Pancreas (tissue), 10 donors: ENCODE results near the gene SLC25A24. TPM values are rescaled to one million over a fixed set of nuclear protein-coding genes. Genes with fewer than 3 reads are reported as not detected.
"Not testable (repeated sequence)": the region's sequence is repeated elsewhere in the genome, so short reads cannot be mapped to it uniquely, and the experiment has no call there.

Experiments used
- ATAC-seq, 4 donors: fragments of 200-7000 bp; cut with Tn5 transposase; one replicate each; pipeline versions ENCODE4 v1.8.0 to v1.9.1; 2020; ENCODE audit warnings: mild to moderate bottlenecking in 4 of 4, moderate library complexity in 4 of 4
- DNase-seq, 6 donors: peaks; one replicate each; pipeline ENCODE4 v3.0.0-alpha.2; 2020
- FAIRE-seq: peaks from 2 replicates; lab custom pipeline; 2012; peaks lifted over from hg19 to GRCh38; lab: Jason Lieb, UNC
- H3K27ac ChIP-seq, 4 donors: fragments of 200-600 bp; sonication (generic); 1 replicate in 3 of 4; 2 replicates in 1 of 4; pipeline versions ENCODE4 v1.5.0 to v1.8.0; 2020
- H3K27me3 ChIP-seq, 4 donors: fragments of 200-600 bp; one replicate each; pipeline ENCODE4 v1.8.0; 2021
- H3K36me3 ChIP-seq, 3 donors: fragments of 200-600 bp; sonication (generic) in 1 of 3; one replicate each; pipeline versions ENCODE4 v1.5.0 to v1.8.0; 2020 to 2021
- H3K4me1 ChIP-seq, 3 donors: fragments of 200-600 bp; one replicate each; pipeline ENCODE4 v1.8.0; 2021
- H3K4me3 ChIP-seq, 4 donors: fragments of 200-600 bp; sonication (generic) in 2 of 4; one replicate each; pipeline versions ENCODE4 v1.5.0 to v1.8.0; 2020 to 2021
- H3K9me3 ChIP-seq, 4 donors: fragments of 200-600 bp; one replicate each; pipeline ENCODE4 v1.8.0; 2021
- CTCF ChIP-seq, 4 donors: fragments of 200-600 bp; sonication (generic) in 3 of 4; IDR thresholded peaks; one replicate each; pipeline versions ENCODE4 v1.5.0 to v1.8.0; 2021; ENCODE audit warnings: antibody characterized with exemption in 4 of 4
- WGBS, 2 donors: extraction: QIAGEN DNeasy Blood & Tissue Kit; methylation state at CpG; one replicate each; pipeline ENCODE4 v1.1.7; 2013; 5-methylcytosine and 5-hydroxymethylcytosine counted together
- intact Hi-C, 3 donors: fragments of 100-400 bp; cut with DNase I; formaldehyde crosslinking; loops; one replicate each; pipeline versions ENCODE4 v1.11.1 to v1.14.2; 2022
- polyA plus RNA-seq, 2 donors: library from polyadenylated mRNA; stranded (reverse); fragments of 200-250 nt; gene quantifications; one replicate each; pipeline ENCODE4 v1.2.3, GENCODE V29; 2013
- total RNA-seq, 6 donors: library from RNA; stranded (reverse); fragmentation: NEBNext Ultra II Directional in 4 of 6; extraction: Animal tissue kit (Norgen Biotek cat#: 25700) in 4 of 6; gene quantifications; one replicate each; pipeline versions ENCODE4 v1.2.1 to v1.2.4, GENCODE V29; 2021 to 2023
- donor health status: healthy with polysubstance abuse.
- donor health status: DM: no; HTN: no; CAD: no; lungs with moderate emphysema.
- donor health status: DM: no; HTN: no; CAD: no.
- donor health status: control.
- donor health status: control.
- donor health status: Bipolar disorder and iron deficiency.
- donor health status: DM: yes; HTN: yes; CAD: no.
- donor health status: DM: no; HTN: no; CAD: no.
- donor health status: DM: no; HTN: no; CAD: no.
- donor health status: DM: yes; HTN: yes; CAD: no.

SLC25A24 gene
- total and polyA plus RNA-seq, 8 donors, result 3.3 to 16.9 (median 7.3) TPM

GRCh38 chr1:108208724-108209446 is 8.7 kb upstream of the SLC25A24 start:
- TF ChIP-seq CTCF (IDR thresholded peaks at IDR 0.05), result no peak
- WGBS, 2 donors, result 53 to 56% methylated on average over 11 of the region's 11 CpGs
- Histone ChIP-seq H3K9me3 (no peaks in the 10 kb centered on the region), H3K27me3 (peaks cover 0 to 13% (median 1%) of the 10 kb centered on the region in 4 donors), H3K4me1 (no peaks in the 10 kb centered on the region), H3K36me3 (no peaks in the 10 kb centered on the region), H3K27ac (no peak overlapping the region), H3K4me3 (no peak overlapping the region)
- no peak for ATAC-seq
- intact Hi-C loops, result no loop called here
- DNase-seq, result peak in 1 of 6 donors; percentile 29
- no peak for FAIRE-seq

GRCh38 chr1:108203582-108203981 is 3.4 kb upstream of the SLC25A24 start:
- H3K27me3 ChIP-seq, H3K27ac ChIP-seq, FAIRE-seq, H3K4me1 ChIP-seq, ATAC-seq, H3K36me3 ChIP-seq, H3K4me3 ChIP-seq, intact Hi-C loops, DNase-seq, H3K9me3 ChIP-seq: not testable (repeated sequence)
- 73 to 82% methylated on average over 3 of the region's 3 CpGs for WGBS, 2 donors

- Histone ChIP-seq H3K4me1 (peaks cover 4 to 9% (median 7%) of the 10 kb centered on the region in 3 donors), H3K9me3 (no peaks in the 10 kb centered on the region), H3K4me3 (no peak overlapping the region), H3K27me3 (no peaks in the 10 kb centered on the region), H3K36me3 (no peaks in the 10 kb centered on the region), H3K27ac (no peak overlapping the region)
- intact Hi-C loops, result no loop called here
- FAIRE-seq (no peak), DNase-seq (no peak), ATAC-seq (no peak)
- no peak for TF ChIP-seq CTCF (IDR thresholded peaks at IDR 0.05)
- WGBS, 2 donors, result 68 to 71% methylated on average over 5 of the region's 5 CpGs
Observed at GRCh38 chr1:108201687-108202086, 1.5 kb upstream of the SLC25A24 start.

- WGBS, 2 donors, result 1% methylated on average over 10 of the region's 10 CpGs
- DNase-seq (peak in 3 of 6 donors; percentile 21 to 49 (median 44)), FAIRE-seq (no peak)
Observed at GRCh38 chr1:108200687-108201051, 526 bp upstream of the SLC25A24 start.

GRCh38 chr1:108199201-108199691 is 897 bp downstream of the SLC25A24 start:
- no peaks in the 10 kb centered on the region for H3K27me3 ChIP-seq
- DNase-seq (no peak), FAIRE-seq (no peak), ATAC-seq (peak in 3 of 4 donors; percentile 8 to 29 (median 8))
- H3K36me3 ChIP-seq, result no peaks in the 10 kb centered on the region
- 7% methylated on average over 9 of the region's 9 CpGs for WGBS, 2 donors
- no peaks in the 10 kb centered on the region for H3K9me3 ChIP-seq
- no peak for TF ChIP-seq CTCF (IDR thresholded peaks at IDR 0.05)
- peak overlapping the region; percentile 68 to 92 (median 88) for H3K4me3 ChIP-seq
- H3K4me1 ChIP-seq, result peaks cover 4 to 9% (median 7%) of the 10 kb centered on the region in 3 donors
- intact Hi-C loops, result no loop called here
- H3K27ac ChIP-seq, result peak overlapping the region; percentile 61 to 89 (median 70)

More at GRCh38 chr1:108200687-108201051, 526 bp upstream of the SLC25A24 start:
- Histone ChIP-seq H3K27ac (peak overlapping the region; percentile 63 to 89 (median 74)), H3K4me1 (peaks cover 4 to 9% (median 7%) of the 10 kb centered on the region in 3 donors), H3K36me3 (no peaks in the 10 kb centered on the region), H3K9me3 (no peaks in the 10 kb centered on the region), H3K27me3 (no peaks in the 10 kb centered on the region), H3K4me3 (peak overlapping the region; percentile 68 to 92 (median 88))
- intact Hi-C loops, result no loop called here
- no peak for TF ChIP-seq CTCF (IDR thresholded peaks at IDR 0.05)
- peak; percentile 70 to 85 (median 77) for ATAC-seq
